Common myeloid progenitor, CD34-positive (primary cell): Measurements from ENCODE around the gene SCAPER.

Experiments used
- CTCF ChIA-PET: fragments of 350-600 bp; sonication (Branson Sonifier 250); formaldehyde crosslinking; loops from one replicate; lab custom pipeline; 2021; ENCODE audit warnings: antibody characterized with exemption; lab: Charles Lee
- POLR2A ChIA-PET: fragments of 350-600 bp; sonication (Branson Sonifier 250); formaldehyde crosslinking; loops from one replicate; lab custom pipeline; 2021; ENCODE audit warnings: antibody characterized with exemption; lab: Charles Lee
- DNase-seq, 3 donors: peaks; one replicate each; pipeline versions ENCODE4 v3.0.0 to v3.0.0-alpha.2; 2013
- H3K27ac ChIP-seq, 2 experiments: 1 replicate in 1 of 2; 2 replicates in 1 of 2; pipeline ENCODE4 v1.7.0; 2013; ENCODE audit warnings: inconsistent platforms in 2 of 2, low read length in 2 of 2, mild to moderate bottlenecking in 2 of 2, low read depth in 1 of 2, moderate library complexity in 1 of 2; ENCODE audit not compliant: severe bottlenecking in 2 of 2, insufficient read depth in 1 of 2, poor library complexity in 1 of 2
- H3K27me3 ChIP-seq, 5 experiments: replicated peaks in 2 of 5; 1 replicate in 3 of 5; 2 replicates in 2 of 5; pipeline versions ENCODE4 v1.6.1 to v1.7.0; 2013; ENCODE audit warnings: low read length in 4 of 5, mild to moderate bottlenecking in 2 of 5, moderate library complexity in 2 of 5, inconsistent platforms in 1 of 5; ENCODE audit not compliant: insufficient read depth in 5 of 5, control insufficient read depth in 4 of 5
- H3K36me3 ChIP-seq, 4 experiments: 1 replicate in 2 of 4; 2 replicates in 2 of 4; pipeline versions ENCODE4 v1.6.1 to v1.7.0; 2013; ENCODE audit warnings: low read length in 3 of 4, control low read depth in 1 of 4, mild to moderate bottlenecking in 1 of 4; ENCODE audit not compliant: control insufficient read depth in 4 of 4, insufficient read depth in 4 of 4
- H3K4me1 ChIP-seq, 4 experiments: 1 replicate in 3 of 4; 2 replicates in 1 of 4; pipeline versions ENCODE4 v1.6.1 to v1.7.1; 2013; ENCODE audit warnings: low read length in 3 of 4, mild to moderate bottlenecking in 3 of 4, control low read depth in 1 of 4, inconsistent platforms in 1 of 4, moderate library complexity in 1 of 4; ENCODE audit not compliant: control insufficient read depth in 4 of 4, insufficient read depth in 4 of 4; ENCODE audit errors: control extremely low read depth in 1 of 4
- H3K4me3 ChIP-seq, 7 experiments: 1 replicate in 4 of 7; 2 replicates in 3 of 7; pipeline versions ENCODE4 v1.5.1 to v1.7.0; 2013; ENCODE audit warnings: mild to moderate bottlenecking in 7 of 7, low read length in 6 of 7, moderate library complexity in 6 of 7, inconsistent platforms in 2 of 7, low read depth in 2 of 7, control low read depth in 1 of 7; ENCODE audit not compliant: insufficient read depth in 4 of 7, control insufficient read depth in 1 of 7; ENCODE audit errors: extremely low read depth in 1 of 7
- H3K9me3 ChIP-seq, 5 experiments: 1 replicate in 4 of 5; 2 replicates in 1 of 5; pipeline versions ENCODE4 v1.6.1 to v1.7.1; 2013; ENCODE audit warnings: low read length in 4 of 5, mild to moderate bottlenecking in 2 of 5, inconsistent platforms in 1 of 5, low read depth in 1 of 5, moderate library complexity in 1 of 5; ENCODE audit not compliant: control insufficient read depth in 4 of 5, insufficient read depth in 2 of 5; ENCODE audit errors: control extremely low read depth in 1 of 5
- WGBS: methylation state at CpG from one replicate; pipeline ENCODE4 v1.1.5; 2013; ENCODE audit not compliant: insufficient coverage; 5-methylcytosine and 5-hydroxymethylcytosine counted together

The SCAPER gene

GRCh38 chr15:76460871-76461270 lies 444.3 kb downstream of the SCAPER start:
- H3K4me1 ChIP-seq: peaks cover 0 to 11% (median 0%) of the 10 kb centered on the region in 4 experiments
- CTCF ChIA-PET: no interaction called here
- peaks cover 0 to 15% (median 3%) of the 10 kb centered on the region in 5 experiments for H3K9me3 ChIP-seq
- POLR2A ChIA-PET: no interaction called here
- WGBS: no CpG with 5 or more reads among the region's 1 CpG
- peaks cover 0 to 8% (median 1%) of the 10 kb centered on the region in 4 experiments for H3K36me3 ChIP-seq
- H3K27ac ChIP-seq: no peak overlapping the region
- no peak overlapping the region for H3K4me3 ChIP-seq
- DNase-seq: no peak
- no peaks in the 10 kb centered on the region for H3K27me3 ChIP-seq

GRCh38 chr15:76460347-76460746 lies 444.8 kb downstream of the SCAPER start:
- WGBS: 100% methylated on average over 2 of the region's 3 CpGs
- H3K4me1 ChIP-seq: peaks cover 0 to 11% (median 0%) of the 10 kb centered on the region in 4 experiments
- H3K27ac ChIP-seq: no peak overlapping the region
- H3K36me3 ChIP-seq: peaks cover 0 to 8% (median 1%) of the 10 kb centered on the region in 4 experiments
- no peak overlapping the region for H3K4me3 ChIP-seq
- peaks cover 0 to 13% (median 3%) of the 10 kb centered on the region in 5 experiments for H3K9me3 ChIP-seq
- DNase-seq: no peak
- POLR2A ChIA-PET: no interaction called here
- H3K27me3 ChIP-seq: no peaks in the 10 kb centered on the region
- CTCF ChIA-PET: no interaction called here

GRCh38 chr15:76451540-76451939 lies 453.6 kb downstream of the SCAPER start:
- Histone ChIP-seq H3K4me3 (no peak overlapping the region), H3K27ac (no peak overlapping the region), H3K27me3 (no peaks in the 10 kb centered on the region), H3K9me3 (no peaks in the 10 kb centered on the region), H3K36me3 (no peaks in the 10 kb centered on the region), H3K4me1 (no peaks in the 10 kb centered on the region)
- WGBS: no CpG with 5 or more reads among the region's 1 CpG
- ChIA-PET CTCF (no interaction called here), POLR2A (no interaction called here)
- no peak for DNase-seq

- no peaks in the 10 kb centered on the region for H3K4me1 ChIP-seq
- no peak overlapping the region for H3K27ac ChIP-seq
- POLR2A ChIA-PET: no interaction called here
- no CpG with 5 or more reads among the region's 1 CpG for WGBS
- no peak for DNase-seq
- CTCF ChIA-PET: no interaction called here
- peaks cover 0 to 2% (median 0%) of the 10 kb centered on the region in 5 experiments for H3K9me3 ChIP-seq
- H3K4me3 ChIP-seq: no peak overlapping the region
- no peaks in the 10 kb centered on the region for H3K36me3 ChIP-seq
- H3K27me3 ChIP-seq: no peaks in the 10 kb centered on the region
These were observed 455.7 kb downstream of the SCAPER start for GRCh38 chr15:76449455-76449854.

- Histone ChIP-seq H3K4me1 (no peaks in the 10 kb centered on the region), H3K4me3 (no peak overlapping the region), H3K36me3 (no peaks in the 10 kb centered on the region), H3K27me3 (no peaks in the 10 kb centered on the region), H3K9me3 (peaks cover 0 to 2% (median 0%) of the 10 kb centered on the region in 5 experiments), H3K27ac (no peak overlapping the region)
- ChIA-PET POLR2A (no interaction called here), CTCF (no interaction called here)
- WGBS: 93% methylated on average over 2 of the region's 2 CpGs
- no peak for DNase-seq
These were observed 456.4 kb downstream of the SCAPER start for GRCh38 chr15:76448755-76449154.

- H3K27ac ChIP-seq: no peak overlapping the region
- no peaks in the 10 kb centered on the region for H3K27me3 ChIP-seq
- no peaks in the 10 kb centered on the region for H3K4me1 ChIP-seq
- 100% methylated on average over 2 of the region's 2 CpGs for WGBS
- ChIA-PET CTCF (no interaction called here), POLR2A (no interaction called here)
- no peaks in the 10 kb centered on the region for H3K36me3 ChIP-seq
- H3K4me3 ChIP-seq: no peak overlapping the region
- DNase-seq: no peak
- peaks cover 0 to 2% (median 0%) of the 10 kb centered on the region in 5 experiments for H3K9me3 ChIP-seq
These were observed 457.3 kb downstream of the SCAPER start for GRCh38 chr15:76447728-76448441.

- DNase-seq: no peak
- POLR2A ChIA-PET: no interaction called here
- CTCF ChIA-PET: no interaction called here
- H3K4me1 ChIP-seq: no peaks in the 10 kb centered on the region
- H3K36me3 ChIP-seq: no peaks in the 10 kb centered on the region
- no peaks in the 10 kb centered on the region for H3K27me3 ChIP-seq
- no CpG with 5 or more reads among the region's 3 CpGs for WGBS
- H3K9me3 ChIP-seq: peaks cover 0 to 2% (median 0%) of the 10 kb centered on the region in 5 experiments
- H3K4me3 ChIP-seq: no peak overlapping the region
- H3K27ac ChIP-seq: no peak overlapping the region
These were observed 464.7 kb downstream of the SCAPER start for GRCh38 chr15:76440441-76440840.
